OCI-LY3 (cell line): Measurements from ENCODE around the gene DNMT3A.

Experiments
- H2AFZ ChIP-seq: fragments of 200-600, 300-600 bp; shearing (Covaris generic); 2 replicates; pipeline ENCODE4 v1.6.0; 2014; ENCODE audit warnings: antibody characterized with exemption, low read depth, low read length
- H3K27ac ChIP-seq: fragments of 200-600, 300-600 bp; sonication (generic); 2 replicates; pipeline ENCODE4 v1.5.1; 2014; ENCODE audit warnings: mild to moderate bottlenecking, low read length, moderate library complexity, mixed read lengths
- H3K27me3 ChIP-seq: fragments of 200-600, 300-600 bp; sonication (generic); 2 replicates; pipeline ENCODE4 v1.6.1; 2014; ENCODE audit warnings: low read depth, low read length, mixed read lengths
- H3K36me3 ChIP-seq: fragments of 200-600, 300-600 bp; sonication (generic); replicated peaks from 2 replicates; pipeline ENCODE3; 2014; ENCODE audit warnings: low read depth, low read length, mixed read lengths
- H3K4me1 ChIP-seq: fragments of 300-600, 200-600 bp; sonication (generic); 2 replicates; pipeline ENCODE4 v1.6.1; 2014; ENCODE audit warnings: low read length, mixed read lengths
- H3K4me2 ChIP-seq: fragments of 200-600, 300-600 bp; sonication (generic); 2 replicates; pipeline ENCODE4 v1.6.1; 2014; ENCODE audit warnings: low read length, mixed read lengths
- H3K4me3 ChIP-seq: fragments of 300-600, 200-600 bp; sonication (generic); 2 replicates; pipeline ENCODE4 v1.5.1; 2014; ENCODE audit warnings: antibody characterized with exemption, mild to moderate bottlenecking, low read length, moderate library complexity
- H3K79me2 ChIP-seq: fragments of 300-600, 200-600 bp; shearing (Covaris generic); 2 replicates; pipeline ENCODE4 v1.6.1; 2014; ENCODE audit warnings: mild to moderate bottlenecking, low read length, mixed read lengths
- H3K9ac ChIP-seq: fragments of 300-600, 200-600 bp; shearing (Covaris generic); 2 replicates; pipeline ENCODE4 v1.6.0; 2014; ENCODE audit warnings: mild to moderate bottlenecking, low read length, moderate library complexity
- H3K9me3 ChIP-seq: fragments of 200-600, 300-600 bp; shearing (Covaris generic); 2 replicates; pipeline ENCODE4 v1.6.1; 2014; ENCODE audit warnings: low read length, mixed read lengths; ENCODE audit not compliant: insufficient read depth
- H4K20me1 ChIP-seq: fragments of 200-600, 300-600 bp; sonication (generic); 2 replicates; pipeline ENCODE4 v1.6.1; 2016; ENCODE audit warnings: low read length, mixed read lengths; ENCODE audit not compliant: insufficient read depth
- EZH2phosphoT487 ChIP-seq: fragments of 200-600 bp; shearing (Covaris generic); IDR thresholded peaks from 2 replicates; pipeline ENCODE4 v1.6.1; 2018; ENCODE audit warnings: antibody characterized with exemption, mixed run types, low read depth
- TF ChIP-seq, protein P1 (sequence below): fragments of 200-600, 300-600 bp; sonication (generic); IDR thresholded peaks from 2 replicates; pipeline ENCODE4 v1.5.1; 2014; ENCODE audit warnings: antibody characterized with exemption, low read length, low read depth

Gene DNMT3A

DNA sequence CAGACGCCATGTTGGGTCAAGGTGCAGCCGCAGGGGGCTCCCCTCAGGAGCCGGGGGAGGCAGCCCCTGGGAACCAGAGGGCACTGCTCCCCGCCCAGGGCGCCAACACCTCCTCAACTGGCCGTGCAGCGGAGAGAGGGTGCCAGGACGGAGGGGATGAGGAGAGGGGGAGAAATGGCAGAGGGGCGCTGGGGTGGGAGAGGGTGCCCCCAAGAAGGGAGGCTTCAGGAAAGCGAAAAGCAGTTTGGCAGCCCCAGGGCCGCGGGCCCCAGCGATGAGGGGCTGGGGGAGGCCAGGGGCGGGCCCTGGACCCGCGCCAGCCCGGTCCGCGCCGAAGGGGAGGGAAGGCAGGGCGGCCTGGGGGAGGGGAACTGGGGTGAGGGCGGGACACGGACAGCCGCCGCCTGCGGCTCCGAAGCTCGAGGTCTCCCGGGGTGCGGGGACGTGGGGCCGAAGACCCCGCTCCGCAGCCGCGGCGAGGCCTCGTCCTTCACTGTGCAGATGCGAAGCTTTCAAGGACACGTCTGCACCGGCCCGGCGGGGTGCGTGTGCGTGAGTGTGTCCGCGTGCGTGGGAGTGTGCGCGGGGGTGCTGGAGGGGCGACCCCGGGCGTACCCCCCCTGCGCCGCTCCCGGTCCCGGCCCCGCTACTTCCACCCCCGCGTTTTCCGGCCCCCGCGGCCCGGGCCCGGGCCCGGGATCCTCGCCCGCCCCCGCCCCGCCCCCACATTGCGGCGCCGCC lies 1.4 kb downstream of the DNMT3A start:
- H3K9me3 ChIP-seq = no peaks in the 10 kb centered on the region
- H3K27ac ChIP-seq = no peak overlapping the region
- H3K79me2 ChIP-seq = no peaks in the 10 kb centered on the region
- H3K27me3 ChIP-seq = peaks cover 16% of the 10 kb centered on the region
- no peak overlapping the region for H3K9ac ChIP-seq
- TF ChIP-seq, protein P1, sequence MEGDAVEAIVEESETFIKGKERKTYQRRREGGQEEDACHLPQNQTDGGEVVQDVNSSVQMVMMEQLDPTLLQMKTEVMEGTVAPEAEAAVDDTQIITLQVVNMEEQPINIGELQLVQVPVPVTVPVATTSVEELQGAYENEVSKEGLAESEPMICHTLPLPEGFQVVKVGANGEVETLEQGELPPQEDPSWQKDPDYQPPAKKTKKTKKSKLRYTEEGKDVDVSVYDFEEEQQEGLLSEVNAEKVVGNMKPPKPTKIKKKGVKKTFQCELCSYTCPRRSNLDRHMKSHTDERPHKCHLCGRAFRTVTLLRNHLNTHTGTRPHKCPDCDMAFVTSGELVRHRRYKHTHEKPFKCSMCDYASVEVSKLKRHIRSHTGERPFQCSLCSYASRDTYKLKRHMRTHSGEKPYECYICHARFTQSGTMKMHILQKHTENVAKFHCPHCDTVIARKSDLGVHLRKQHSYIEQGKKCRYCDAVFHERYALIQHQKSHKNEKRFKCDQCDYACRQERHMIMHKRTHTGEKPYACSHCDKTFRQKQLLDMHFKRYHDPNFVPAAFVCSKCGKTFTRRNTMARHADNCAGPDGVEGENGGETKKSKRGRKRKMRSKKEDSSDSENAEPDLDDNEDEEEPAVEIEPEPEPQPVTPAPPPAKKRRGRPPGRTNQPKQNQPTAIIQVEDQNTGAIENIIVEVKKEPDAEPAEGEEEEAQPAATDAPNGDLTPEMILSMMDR = no peak
- no peak for TF ChIP-seq EZH2phosphoT487
- peaks cover 6% of the 10 kb centered on the region; the same call in 1 of the 2 replicates for H3K4me1 ChIP-seq
- peak overlapping the region; percentile 46 for H3K4me2 ChIP-seq
- H3K4me3 ChIP-seq = peak overlapping the region; percentile 61
- H3K36me3 ChIP-seq = no peaks in the 10 kb centered on the region
- H4K20me1 ChIP-seq = peaks cover 40% of the 10 kb centered on the region
- H2AFZ ChIP-seq = no peak overlapping the region

DNA sequence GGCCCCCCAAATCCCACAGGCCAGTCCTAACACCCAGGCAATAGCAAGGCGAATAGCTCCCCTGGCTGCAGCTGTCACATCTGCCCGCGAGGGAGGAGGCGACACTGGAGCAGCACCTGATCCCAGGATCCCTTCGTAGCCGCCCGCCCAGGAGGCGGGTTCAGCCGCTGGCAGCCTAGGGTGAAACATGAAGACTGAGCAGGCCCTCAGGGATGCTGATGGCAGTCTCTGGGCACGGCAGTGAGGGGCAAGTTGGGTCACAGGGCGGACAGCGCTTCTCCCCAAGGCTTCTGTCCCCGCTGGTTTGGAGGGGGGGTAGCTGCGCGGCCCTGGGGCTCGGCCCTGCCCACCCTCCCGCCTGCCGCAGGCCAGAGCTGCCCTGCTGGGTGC lies 1.9 kb downstream of the DNMT3A start:
- Histone ChIP-seq H2AFZ (no peak overlapping the region), H3K4me2 (no peak overlapping the region), H3K27ac (no peak overlapping the region), H3K79me2 (no peaks in the 10 kb centered on the region), H4K20me1 (peaks cover 46% of the 10 kb centered on the region), H3K4me1 (peaks cover 6% of the 10 kb centered on the region; the same call in 1 of the 2 replicates), H3K9ac (no peak overlapping the region), H3K27me3 (peaks cover 12% of the 10 kb centered on the region), H3K36me3 (no peaks in the 10 kb centered on the region), H3K4me3 (no peak overlapping the region), H3K9me3 (no peaks in the 10 kb centered on the region)
- TF ChIP-seq EZH2phosphoT487 = no peak
- TF ChIP-seq, protein P1 = no peak

DNA sequence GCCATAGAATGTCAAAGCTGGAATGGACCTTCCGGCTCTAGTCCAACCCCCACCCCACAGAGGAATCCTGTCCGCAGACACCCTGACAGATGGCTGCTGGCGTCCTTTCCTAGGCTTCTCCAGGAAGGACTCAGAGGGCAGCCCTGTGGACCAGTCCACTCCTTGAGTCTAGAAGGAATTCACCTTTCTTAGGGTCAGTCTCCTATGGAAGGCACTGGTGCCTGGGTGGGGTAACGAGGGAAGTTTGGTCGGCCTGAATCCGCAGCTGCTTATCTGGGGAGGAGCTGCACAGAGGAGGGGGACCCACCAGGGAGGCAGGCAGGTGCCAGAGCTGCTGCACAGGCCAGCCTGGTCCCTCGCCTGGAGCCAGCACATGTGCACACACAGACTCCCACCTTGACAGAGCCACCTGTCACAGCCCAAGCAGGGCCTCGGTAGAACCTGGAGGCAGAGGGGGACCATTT lies 2.5 kb downstream of the DNMT3A start:
- Histone ChIP-seq H3K27ac (no peak overlapping the region), H3K36me3 (no peaks in the 10 kb centered on the region), H3K4me3 (no peak overlapping the region), H3K27me3 (peaks cover 12% of the 10 kb centered on the region), H3K9ac (no peak overlapping the region), H3K9me3 (no peaks in the 10 kb centered on the region), H4K20me1 (peaks cover 51% of the 10 kb centered on the region), H3K4me2 (no peak overlapping the region), H3K79me2 (no peaks in the 10 kb centered on the region), H2AFZ (no peak overlapping the region), H3K4me1 (peaks cover 6% of the 10 kb centered on the region; the same call in 1 of the 2 replicates)
- TF ChIP-seq, protein P1 = no peak
- no peak for TF ChIP-seq EZH2phosphoT487

DNA sequence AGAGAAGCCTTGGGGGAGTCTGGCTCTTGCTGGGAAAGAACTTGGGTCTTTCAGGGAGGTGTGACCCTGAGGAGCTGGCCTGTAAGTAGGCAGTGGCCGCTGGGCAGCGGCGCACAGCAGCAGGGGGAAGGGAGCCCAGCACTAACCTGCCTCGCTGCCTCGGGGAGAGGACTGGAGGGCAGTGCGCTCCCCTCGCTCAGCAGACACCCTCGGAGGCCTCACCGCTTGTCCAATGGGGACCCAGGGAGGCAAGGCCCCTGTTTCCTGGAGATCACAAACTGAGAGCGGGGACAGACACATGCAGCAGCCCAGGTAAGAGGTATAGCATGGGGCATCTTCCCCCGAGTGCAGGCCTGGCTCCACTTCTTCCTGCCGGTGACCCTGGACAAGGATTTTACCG lies 3.3 kb downstream of the DNMT3A start:
- no peak overlapping the region for H3K4me3 ChIP-seq
- peaks cover 6% of the 10 kb centered on the region; the same call in 1 of the 2 replicates for H3K4me1 ChIP-seq
- peaks cover 51% of the 10 kb centered on the region for H4K20me1 ChIP-seq
- no peaks in the 10 kb centered on the region for H3K36me3 ChIP-seq
- TF ChIP-seq EZH2phosphoT487 = no peak
- H3K27me3 ChIP-seq = peaks cover 5% of the 10 kb centered on the region; the same call in 1 of the 2 replicates
- H2AFZ ChIP-seq = no peak overlapping the region
- no peak overlapping the region for H3K9ac ChIP-seq
- no peak overlapping the region for H3K27ac ChIP-seq
- no peaks in the 10 kb centered on the region for H3K79me2 ChIP-seq
- no peak overlapping the region for H3K4me2 ChIP-seq
- H3K9me3 ChIP-seq = no peaks in the 10 kb centered on the region
